AG10803 (cell line): Measurements from ENCODE around the gene ORC5.

Source experiments
- DNase-seq: peaks from one replicate; pipeline ENCODE4 v3.0.0; 2010; ENCODE audit warnings: low read depth
- H3K4me3 ChIP-seq: 2 replicates; pipeline ENCODE4 v1.5.1; 2011; ENCODE audit warnings: mild to moderate bottlenecking, low read length, control low read depth
- CTCF ChIP-seq: conservative IDR thresholded peaks from 2 replicates; pipeline ENCODE4 v1.5.1; 2011; ENCODE audit warnings: mild to moderate bottlenecking, low read length, control low read depth, inconsistent platforms

The ORC5 gene

GRCh38 chr7:104091242-104091641 is 116.6 kb downstream of the ORC5 start:
- no peak for TF ChIP-seq CTCF
- DNase-seq: no peak
- no peak overlapping the region for H3K4me3 ChIP-seq

GRCh38 chr7:104089612-104090011 is 118.2 kb downstream of the ORC5 start:
- no peak for DNase-seq
- TF ChIP-seq CTCF: no peak
- H3K4me3 ChIP-seq: no peak overlapping the region

- no peak for TF ChIP-seq CTCF
- H3K4me3 ChIP-seq: no peak overlapping the region
These were observed 118.8 kb downstream of the ORC5 start for GRCh38 chr7:104089061-104089460.

More at GRCh38 chr7:104089061-104089460, 118.8 kb downstream of the ORC5 start:
- DNase-seq: no peak
